Stimulated activated CD8-positive, alpha-beta memory T cell treated with anti-CD3 and anti-CD28 coated beads, Interleukin-12 subunit alpha, Interleukin-12 subunit beta, amount 100 ng/mL, for 24 hours (primary cell): ENCODE results near the gene CCDC9B.

Experiments used
- DNase-seq: peaks from one replicate; pipeline ENCODE4 v3.0.0-alpha.2; 2020; ENCODE audit errors: extremely low read depth

The CCDC9B gene

GRCh38 chr15:40293006-40293405 is 47.7 kb downstream of the CCDC9B start:
- DNase-seq, result no peak

- DNase-seq, result no peak
Measured at GRCh38 chr15:40292246-40292645, 48.5 kb downstream of the CCDC9B start.

- DNase-seq, result no peak
Measured at GRCh38 chr15:40290918-40291574, 49.7 kb downstream of the CCDC9B start.

- DNase-seq, result no peak
Measured at GRCh38 chr15:40290545-40290917, 50.2 kb downstream of the CCDC9B start.

- DNase-seq, result no peak
Measured at GRCh38 chr15:40289140-40289775, 51.5 kb downstream of the CCDC9B start.

GRCh38 chr15:40287968-40288367 is 52.8 kb downstream of the CCDC9B start:
- DNase-seq, result no peak

GRCh38 chr15:40287505-40287904 is 53.2 kb downstream of the CCDC9B start:
- no peak for DNase-seq

GRCh38 chr15:40286794-40287193 is 53.9 kb downstream of the CCDC9B start:
- DNase-seq, result no peak

- no peak for DNase-seq
Measured at GRCh38 chr15:40286061-40286532, 54.6 kb downstream of the CCDC9B start.

- no peak for DNase-seq
Measured at GRCh38 chr15:40285554-40286011, 55.2 kb downstream of the CCDC9B start.

- DNase-seq, result no peak
Measured at GRCh38 chr15:40285151-40285550, 55.6 kb downstream of the CCDC9B start.

GRCh38 chr15:40283615-40284300 is 57.0 kb downstream of the CCDC9B start:
- DNase-seq, result no peak

- no peak for DNase-seq
Measured at GRCh38 chr15:40282869-40283614, 57.7 kb downstream of the CCDC9B start, which contains the start of gene ANKRD63. TSS of gene ANKRD63 (minus strand) at chr15:40283064. CDS start at chr15:40282586, 478 bp downstream.

- DNase-seq, result no peak
Measured at GRCh38 chr15:40282147-40282868, 58.4 kb downstream of the CCDC9B start.

- DNase-seq, result no peak
Measured at GRCh38 chr15:40281801-40282146, 59.0 kb downstream of the CCDC9B start.
